Memory B cell (primary cell): ENCODE data around the gene ROBO4.

Source experiments
- ATAC-seq: fragments of 150-1000 bp; cut with Tn5 transposase; 2 replicates; pipeline ENCODE4 v1.10.0; 2021; ENCODE audit warnings: low read depth, mild to moderate bottlenecking, moderate library complexity
- DNase-seq, 2 donors: peaks; one replicate each; pipeline ENCODE4 v3.0.0; 2022; ENCODE audit warnings: low spot score in 2 of 2
- H3K27ac Mint-ChIP-seq: one replicate; pipeline ENCODE4 v1.8.0; 2022; ENCODE audit warnings: mild to moderate bottlenecking, moderate library complexity, mixed read lengths
- H3K27me3 Mint-ChIP-seq: one replicate; pipeline ENCODE4 v1.8.0; 2022; ENCODE audit warnings: mixed read lengths
- H3K36me3 Mint-ChIP-seq: one replicate; pipeline ENCODE4 v1.8.0; 2022; ENCODE audit warnings: mild to moderate bottlenecking, mixed read lengths
- H3K4me1 Mint-ChIP-seq: one replicate; pipeline ENCODE4 v1.8.0; 2022; ENCODE audit warnings: mixed read lengths
- H3K4me3 Mint-ChIP-seq: one replicate; pipeline ENCODE4 v1.8.0; 2022; ENCODE audit warnings: mild to moderate bottlenecking, moderate library complexity, mixed read lengths
- H3K9me3 Mint-ChIP-seq: one replicate; pipeline ENCODE4 v1.8.0; 2022; ENCODE audit warnings: mixed read lengths

The ROBO4 gene

DNA sequence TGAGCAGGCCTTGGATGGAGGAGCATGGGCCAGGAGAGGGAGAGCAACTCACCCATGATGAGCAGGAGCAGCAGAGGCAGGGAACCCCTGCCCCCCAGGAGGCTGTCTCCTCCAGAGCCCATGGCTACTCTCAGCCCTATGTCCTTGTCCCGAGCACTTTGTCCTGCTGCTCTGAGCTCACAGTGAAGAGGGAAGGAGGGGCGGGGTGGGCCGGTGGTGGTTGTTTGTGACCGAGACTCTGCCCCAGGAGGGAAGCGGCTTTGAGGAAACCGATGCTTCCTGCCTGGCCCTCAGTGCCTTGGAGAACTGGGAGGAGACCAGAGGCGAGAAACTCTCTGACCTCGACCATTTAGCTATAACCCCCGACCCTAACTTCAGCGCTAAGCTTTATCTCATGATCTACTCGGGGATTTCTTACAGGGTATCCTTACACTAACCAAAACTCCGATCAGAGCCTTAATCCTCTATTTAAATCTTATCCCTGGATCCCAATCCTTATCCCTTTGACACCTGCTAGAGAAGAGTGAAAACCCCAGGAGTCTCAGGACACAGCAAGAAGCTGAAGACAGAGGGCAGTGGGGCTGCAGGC lies at the start of gene ROBO4:
TSS of gene ROBO4 (minus strand) at position 192 of the 589 bp plus-strand sequence. CDS start at position 122, 70 bp downstream.
- peak in 1 of 2 donors; percentile 3 for DNase-seq
- Mint-ChIP-seq H3K36me3 (no peaks in the 10 kb centered on the region), H3K4me1 (peaks cover 3% of the 10 kb centered on the region), H3K27me3 (peaks cover 18% of the 10 kb centered on the region), H3K27ac (no peak within 1 kb of the TSS), H3K9me3 (no peaks in the 10 kb centered on the region), H3K4me3 (no peak within 1 kb of the TSS)
- no peak for ATAC-seq

DNA sequence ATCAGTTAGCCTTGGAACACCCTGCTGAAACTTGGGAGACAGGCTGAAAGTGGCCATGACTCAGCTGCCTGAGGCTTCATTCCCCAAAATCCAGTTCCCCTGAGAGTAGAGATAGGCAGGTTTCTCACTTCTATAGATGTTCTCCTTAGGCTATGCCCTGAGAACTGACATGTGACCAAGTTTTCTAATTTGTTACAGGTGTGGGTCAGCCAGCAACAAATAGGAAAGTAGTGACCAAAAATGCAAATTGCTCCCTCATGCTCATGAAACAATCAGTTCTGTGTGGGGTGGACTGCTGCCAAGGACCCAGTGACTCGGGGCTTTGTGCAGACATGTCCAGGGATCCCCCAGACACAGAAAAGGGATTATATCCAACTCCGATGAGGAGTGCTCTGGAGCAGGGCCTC lies 49.1 kb upstream of the ROBO4 start:
- no peak for DNase-seq

DNA sequence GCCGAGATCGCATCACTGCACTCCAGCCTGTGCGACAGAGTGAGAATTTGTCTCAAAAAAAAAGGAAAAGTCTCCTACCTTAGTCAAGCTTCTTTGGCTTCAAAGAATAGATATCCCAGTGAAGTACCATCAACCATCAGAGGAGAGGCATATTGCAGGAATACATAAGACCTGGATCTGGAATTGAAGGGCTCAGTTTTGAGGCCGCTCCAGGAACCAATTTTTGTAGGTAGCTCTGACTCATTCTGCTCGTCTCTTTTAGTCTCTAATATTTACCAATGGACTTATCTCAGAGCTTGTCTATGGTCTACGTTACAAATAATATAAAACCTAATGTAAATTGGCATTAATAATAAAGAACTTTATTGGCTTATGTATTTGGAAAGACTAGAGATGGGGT lies 48.2 kb upstream of the ROBO4 start:
- Mint-ChIP-seq H3K4me1 (no peaks in the 10 kb centered on the region), H3K4me3 (no peak overlapping the region), H3K9me3 (peaks cover 6% of the 10 kb centered on the region), H3K36me3 (peaks cover 4% of the 10 kb centered on the region), H3K27ac (no peak overlapping the region), H3K27me3 (peaks cover 11% of the 10 kb centered on the region)
- no peak for DNase-seq
- ATAC-seq = no peak

More for the DNA sequence above, 49.1 kb upstream of the ROBO4 start:
- no peak overlapping the region for H3K27ac Mint-ChIP-seq
- no peaks in the 10 kb centered on the region for H3K4me1 Mint-ChIP-seq
- ATAC-seq = no peak
- peaks cover 4% of the 10 kb centered on the region for H3K36me3 Mint-ChIP-seq
- peaks cover 11% of the 10 kb centered on the region for H3K27me3 Mint-ChIP-seq
- H3K4me3 Mint-ChIP-seq = no peak overlapping the region
- peaks cover 6% of the 10 kb centered on the region for H3K9me3 Mint-ChIP-seq

- no peak for ATAC-seq
- H3K27ac Mint-ChIP-seq = no peak overlapping the region
These were observed 46.9 kb upstream of the ROBO4 start for GRCh38 chr11:124944565-124944964.

GRCh38 chr11:124943741-124944140 lies 46.1 kb upstream of the ROBO4 start:
- H3K27ac Mint-ChIP-seq = no peak overlapping the region
- no peaks in the 10 kb centered on the region for H3K4me1 Mint-ChIP-seq
- ATAC-seq = no peak
- peaks cover 16% of the 10 kb centered on the region for H3K27me3 Mint-ChIP-seq
- peaks cover 6% of the 10 kb centered on the region for H3K9me3 Mint-ChIP-seq
- DNase-seq = no peak
- no peak overlapping the region for H3K4me3 Mint-ChIP-seq
- peaks cover 4% of the 10 kb centered on the region for H3K36me3 Mint-ChIP-seq

More at GRCh38 chr11:124944565-124944964, 46.9 kb upstream of the ROBO4 start:
- Mint-ChIP-seq H3K4me1 (no peaks in the 10 kb centered on the region), H3K36me3 (peaks cover 4% of the 10 kb centered on the region), H3K4me3 (no peak overlapping the region), H3K9me3 (peaks cover 6% of the 10 kb centered on the region), H3K27me3 (peaks cover 16% of the 10 kb centered on the region)
- no peak for DNase-seq

GRCh38 chr11:124943254-124943616 lies 45.6 kb upstream of the ROBO4 start:
- Mint-ChIP-seq H3K9me3 (peaks cover 2% of the 10 kb centered on the region), H3K27me3 (peaks cover 15% of the 10 kb centered on the region), H3K4me3 (no peak overlapping the region), H3K36me3 (peaks cover under 1% of the 10 kb centered on the region), H3K4me1 (no peaks in the 10 kb centered on the region), H3K27ac (no peak overlapping the region)
- ATAC-seq (no peak), DNase-seq (no peak)

GRCh38 chr11:124942466-124943253 lies 45.0 kb upstream of the ROBO4 start:
- Mint-ChIP-seq H3K4me1 (no peaks in the 10 kb centered on the region), H3K36me3 (no peaks in the 10 kb centered on the region), H3K27me3 (peaks cover 15% of the 10 kb centered on the region), H3K9me3 (no peaks in the 10 kb centered on the region), H3K27ac (no peak overlapping the region), H3K4me3 (no peak overlapping the region)
- no peak for ATAC-seq
- no peak for DNase-seq

DNA sequence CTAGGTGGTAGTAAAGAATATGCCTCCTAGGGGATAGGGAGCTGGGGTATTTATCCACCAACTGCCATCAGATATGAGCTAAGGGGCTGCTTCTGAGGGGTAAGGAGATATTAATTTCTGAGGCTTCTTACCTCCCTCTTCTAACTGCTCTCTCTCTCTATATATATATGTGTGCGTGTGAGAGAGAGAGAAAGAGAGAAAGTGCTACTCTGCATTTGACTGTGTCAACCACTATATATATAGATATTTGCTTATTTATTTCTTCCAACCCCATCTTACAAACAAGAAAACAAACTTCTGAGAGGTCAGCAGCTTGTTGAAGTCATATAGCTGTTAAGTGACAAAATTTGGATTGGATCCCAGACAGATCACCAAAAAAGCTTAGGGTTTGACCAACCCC lies 44.0 kb upstream of the ROBO4 start:
- no peak for DNase-seq
- H3K36me3 Mint-ChIP-seq = no peaks in the 10 kb centered on the region
- no peaks in the 10 kb centered on the region for H3K9me3 Mint-ChIP-seq
- H3K4me3 Mint-ChIP-seq = no peak overlapping the region
- ATAC-seq = no peak
- peaks cover 15% of the 10 kb centered on the region for H3K27me3 Mint-ChIP-seq
- no peaks in the 10 kb centered on the region for H3K4me1 Mint-ChIP-seq
- H3K27ac Mint-ChIP-seq = no peak overlapping the region

- no peak overlapping the region for H3K27ac Mint-ChIP-seq
- H3K9me3 Mint-ChIP-seq = no peaks in the 10 kb centered on the region
- no peaks in the 10 kb centered on the region for H3K4me1 Mint-ChIP-seq
- H3K4me3 Mint-ChIP-seq = no peak overlapping the region
- DNase-seq = no peak
- ATAC-seq = no peak
- H3K27me3 Mint-ChIP-seq = peaks cover 16% of the 10 kb centered on the region
- no peaks in the 10 kb centered on the region for H3K36me3 Mint-ChIP-seq
These were observed 41.3 kb upstream of the ROBO4 start for GRCh38 chr11:124938970-124939369.

GRCh38 chr11:124938206-124938765 lies 40.6 kb upstream of the ROBO4 start:
- Mint-ChIP-seq H3K27ac (no peak overlapping the region), H3K36me3 (no peaks in the 10 kb centered on the region), H3K27me3 (peaks cover 14% of the 10 kb centered on the region), H3K9me3 (no peaks in the 10 kb centered on the region), H3K4me1 (no peaks in the 10 kb centered on the region), H3K4me3 (no peak overlapping the region)
- DNase-seq (no peak), ATAC-seq (no peak)

DNA sequence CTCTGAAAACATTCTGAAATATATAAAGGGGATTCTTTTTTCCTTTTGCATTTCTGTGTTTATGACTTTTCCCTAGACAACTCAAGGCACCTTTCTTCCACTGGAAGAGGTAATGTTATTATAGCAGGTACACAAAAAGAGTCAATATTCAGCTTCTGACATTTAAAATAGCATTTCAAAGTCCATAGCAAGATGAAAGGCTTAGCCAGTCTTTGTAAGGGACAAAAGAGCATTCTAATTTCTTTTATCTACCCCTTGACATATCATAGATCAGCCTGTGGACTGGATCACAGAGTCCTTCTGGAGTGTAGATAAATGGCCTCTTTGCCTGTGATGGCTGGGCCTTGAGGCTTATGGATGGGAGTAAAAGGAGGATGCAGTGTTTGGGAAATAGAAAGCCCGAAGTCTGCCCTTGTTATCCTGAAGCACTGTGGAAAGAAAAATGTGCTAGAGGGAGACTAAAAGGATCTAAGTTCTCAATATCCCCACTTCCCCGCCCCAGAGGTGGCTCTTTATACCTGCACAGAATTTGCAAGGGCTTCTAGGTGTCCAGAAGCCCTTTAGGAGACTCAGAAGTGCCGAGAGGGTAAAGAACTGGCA lies 39.8 kb upstream of the ROBO4 start:
- DNase-seq (no peak), ATAC-seq (no peak)
- Mint-ChIP-seq H3K36me3 (no peaks in the 10 kb centered on the region), H3K4me1 (no peaks in the 10 kb centered on the region), H3K4me3 (no peak overlapping the region), H3K9me3 (no peaks in the 10 kb centered on the region), H3K27ac (no peak overlapping the region), H3K27me3 (peaks cover 12% of the 10 kb centered on the region)

- no peak for ATAC-seq
- DNase-seq = no peak
- no peaks in the 10 kb centered on the region for H3K36me3 Mint-ChIP-seq
- peaks cover 12% of the 10 kb centered on the region for H3K27me3 Mint-ChIP-seq
- no peaks in the 10 kb centered on the region for H3K9me3 Mint-ChIP-seq
- no peak within 1 kb of the TSS for H3K27ac Mint-ChIP-seq
- H3K4me1 Mint-ChIP-seq = no peaks in the 10 kb centered on the region
- no peak within 1 kb of the TSS for H3K4me3 Mint-ChIP-seq
These were observed 38.2 kb upstream of the ROBO4 start, which contains the start of gene HEPACAM for GRCh38 chr11:124935548-124936514. Gene HEPACAM (minus strand): TSS chr11:124936047. CDS start chr11:124936006, 41 bp downstream.

DNA sequence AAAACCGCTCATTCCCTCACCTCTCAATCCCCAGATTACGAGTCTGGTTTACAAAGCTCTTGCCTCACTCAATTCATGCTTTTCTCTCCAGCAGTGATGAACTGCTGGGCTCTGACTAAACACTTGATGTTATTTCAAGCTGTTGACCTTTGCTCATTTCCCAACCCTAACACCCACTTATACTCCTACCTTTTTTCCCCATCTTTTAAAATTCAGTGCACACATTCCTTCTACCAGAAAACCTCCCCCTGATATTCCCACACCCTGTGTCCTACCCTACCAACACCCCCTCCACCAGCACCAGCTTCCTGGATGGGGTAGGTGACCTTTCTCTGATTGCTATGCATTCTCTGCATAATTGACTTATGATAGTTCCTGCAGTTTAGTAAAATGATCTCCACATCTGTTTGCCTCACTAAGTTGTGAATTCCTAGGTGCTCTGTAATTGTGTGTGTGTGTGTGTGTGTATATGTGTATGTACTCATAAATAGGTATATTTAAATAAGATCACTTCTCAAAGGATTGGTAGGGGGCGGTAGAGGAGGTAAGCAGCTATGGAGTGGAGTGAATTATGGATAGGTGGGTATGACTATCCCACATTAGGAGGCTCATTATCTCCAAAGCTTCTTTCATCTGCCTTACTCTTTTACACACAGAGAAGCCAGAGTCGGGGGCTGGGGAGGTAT lies 37.3 kb upstream of the ROBO4 start:
- H3K4me1 Mint-ChIP-seq = peaks cover 3% of the 10 kb centered on the region
- no peak overlapping the region for H3K27ac Mint-ChIP-seq
- ATAC-seq (no peak), DNase-seq (no peak)
- H3K36me3 Mint-ChIP-seq = no peaks in the 10 kb centered on the region
- H3K9me3 Mint-ChIP-seq = no peaks in the 10 kb centered on the region
- no peak overlapping the region for H3K4me3 Mint-ChIP-seq
- H3K27me3 Mint-ChIP-seq = peaks cover 8% of the 10 kb centered on the region
